Hematopoietic multipotent progenitor cell treated with erythropoietin and hydrocortisone succinate and interleukin-3 and kit ligand, for 15 days (in vitro differentiated cells): ENCODE results near the gene CALHM3.
"Not testable (repeated sequence)": the region's sequence is repeated elsewhere in the genome, so short reads cannot be mapped to it uniquely, and the experiment has no call there.

Experiments
- DNase-seq: peaks from one replicate; pipeline ENCODE4 v3.0.0-alpha.2; 2015; ENCODE audit warnings: low spot score

CALHM3 gene, protein sequence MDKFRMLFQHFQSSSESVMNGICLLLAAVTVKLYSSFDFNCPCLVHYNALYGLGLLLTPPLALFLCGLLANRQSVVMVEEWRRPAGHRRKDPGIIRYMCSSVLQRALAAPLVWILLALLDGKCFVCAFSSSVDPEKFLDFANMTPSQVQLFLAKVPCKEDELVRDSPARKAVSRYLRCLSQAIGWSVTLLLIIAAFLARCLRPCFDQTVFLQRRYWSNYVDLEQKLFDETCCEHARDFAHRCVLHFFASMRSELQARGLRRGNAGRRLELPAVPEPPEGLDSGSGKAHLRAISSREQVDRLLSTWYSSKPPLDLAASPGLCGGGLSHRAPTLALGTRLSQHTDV

DNA sequence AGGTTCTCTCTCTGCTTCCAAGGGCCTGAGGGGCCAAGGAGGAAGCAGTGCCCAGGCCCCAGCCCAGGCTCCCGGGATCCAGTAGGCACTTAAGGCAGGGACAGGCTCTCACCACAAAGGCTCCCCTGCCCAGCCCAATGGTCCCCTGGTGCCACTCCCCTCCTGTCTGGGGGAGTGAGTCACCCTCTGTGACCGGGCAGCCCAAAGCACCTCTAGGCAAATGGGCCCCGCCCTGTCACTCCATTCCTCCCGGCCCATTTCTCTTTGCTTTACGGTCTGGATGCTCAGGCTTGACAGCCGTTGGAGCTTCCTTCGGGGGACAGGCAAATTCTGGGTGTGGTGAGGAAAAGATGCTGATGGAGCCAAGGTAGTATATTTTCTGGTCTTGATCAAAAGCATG is at the start of gene CALHM3:
CALHM3 (minus strand) TSS at position 106 of the 400 bp plus-strand sequence. CDS start 208 bp downstream, outside the sequence.
- DNase-seq, result no peak

DNA sequence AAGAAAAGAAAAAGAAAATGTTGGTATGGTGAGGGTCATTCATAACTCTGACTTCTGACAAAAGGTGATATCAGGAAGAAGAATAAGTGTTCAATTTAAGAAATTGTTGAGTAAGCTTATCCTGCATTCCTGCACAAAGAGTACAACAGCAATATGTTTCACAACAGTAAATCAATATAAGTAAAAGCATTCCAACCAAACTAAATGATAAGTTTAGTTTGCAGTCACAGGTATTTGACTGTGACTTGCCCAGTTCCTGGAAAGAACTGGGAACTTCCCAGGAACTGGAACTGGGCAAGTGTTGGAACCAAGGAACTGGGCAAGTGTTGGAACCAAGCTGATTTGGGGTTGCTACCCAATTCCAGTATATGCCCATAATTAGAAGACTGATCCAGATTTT is 49.5 kb upstream of the CALHM3 start:
- no peak for DNase-seq

DNA sequence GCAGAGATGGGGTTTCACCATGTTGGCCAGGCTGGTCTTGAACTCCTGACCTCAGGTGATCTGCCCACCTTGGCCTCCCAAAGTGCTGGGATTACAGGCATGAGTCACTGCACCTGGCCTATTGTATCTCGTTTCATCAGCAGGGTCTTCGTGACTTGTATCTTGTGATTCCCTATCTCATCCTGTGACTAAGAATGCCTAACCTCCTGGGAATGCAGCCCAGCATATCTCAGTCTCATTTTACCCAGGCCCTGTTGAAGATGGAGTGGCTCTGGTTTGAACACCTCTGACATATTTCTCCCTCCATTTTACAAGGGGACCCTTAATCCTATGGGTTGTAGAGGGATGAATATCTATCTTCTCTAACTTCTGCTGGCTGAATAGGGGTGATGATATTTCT is 48.4 kb upstream of the CALHM3 start:
- not testable (repeated sequence) for DNase-seq

DNA sequence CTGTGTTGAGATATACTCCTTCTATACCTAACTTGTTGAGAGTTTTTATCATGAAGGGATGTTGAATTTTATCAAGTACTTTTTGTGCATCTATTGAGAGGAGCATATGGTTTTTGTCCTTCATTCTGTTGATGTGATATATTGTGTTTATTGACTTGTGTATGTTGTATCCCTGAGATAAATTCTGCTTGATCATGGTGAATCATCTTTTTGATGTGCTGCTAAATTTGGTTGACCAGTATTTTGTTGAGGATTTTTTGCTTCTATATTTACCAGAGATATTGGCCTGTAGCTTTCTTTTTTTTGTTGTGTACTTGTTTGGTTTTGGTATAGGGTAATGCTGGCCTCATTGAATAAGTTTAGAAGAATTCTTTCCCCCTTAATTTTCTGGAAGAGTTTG is 46.9 kb upstream of the CALHM3 start:
- DNase-seq, result no peak

DNA sequence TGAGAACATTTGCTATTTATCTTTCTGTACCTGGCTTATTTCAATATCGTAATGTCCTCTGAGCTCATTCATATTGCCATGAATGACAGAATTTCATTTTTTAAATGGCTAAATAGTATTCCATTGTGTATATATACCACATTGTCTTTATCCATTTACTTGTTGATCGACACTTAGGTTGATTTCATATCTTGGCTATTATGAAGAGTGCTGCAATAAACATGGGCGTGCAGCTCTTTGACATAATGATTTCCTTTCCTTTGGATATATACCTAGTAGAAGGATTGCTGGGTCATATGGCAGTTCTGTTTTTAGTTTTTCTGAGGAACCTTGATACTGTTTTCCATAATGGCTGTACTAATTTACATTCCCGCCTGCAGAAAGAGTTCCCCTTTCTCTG is 44.6 kb upstream of the CALHM3 start:
- DNase-seq, result no peak

DNA sequence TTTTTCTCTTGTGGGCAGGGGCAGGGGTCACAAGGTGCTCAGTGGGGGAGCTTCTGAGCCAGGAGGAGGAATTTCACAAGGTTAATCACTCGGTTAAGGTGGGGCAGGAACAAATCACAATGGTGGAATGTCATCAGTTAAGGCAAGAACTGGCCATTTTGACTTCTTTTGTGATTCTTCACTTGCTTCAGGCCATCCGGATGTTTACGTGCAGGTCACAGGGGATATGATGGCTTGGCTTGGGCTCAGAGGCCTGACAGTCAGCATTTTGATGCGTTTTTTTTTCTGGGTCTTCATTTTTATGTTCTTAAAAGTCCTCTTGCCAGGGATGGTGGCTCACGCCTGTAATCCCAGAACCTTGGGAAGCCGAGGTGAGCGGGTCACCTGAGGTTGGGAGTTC is 43.0 kb upstream of the CALHM3 start:
- not testable (repeated sequence) for DNase-seq

DNA sequence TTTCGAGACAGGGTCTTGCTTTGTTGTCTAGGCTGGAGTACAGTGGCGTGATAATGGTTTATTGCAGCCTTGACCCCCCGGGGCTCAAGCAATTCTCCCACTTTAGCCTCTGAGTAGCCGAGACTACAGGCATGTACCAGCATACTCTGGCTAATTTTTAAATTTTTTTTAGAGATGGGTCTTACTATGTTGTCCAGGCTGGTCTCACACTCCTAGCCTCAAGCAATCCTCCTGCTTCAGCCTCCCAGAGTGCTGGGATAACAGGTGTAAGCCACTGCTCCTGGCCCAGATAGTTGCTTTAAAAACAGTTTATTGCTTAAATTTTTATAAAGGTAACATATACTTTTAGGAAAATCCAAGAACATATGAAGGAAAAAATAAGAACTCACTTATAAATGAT is 40.8 kb upstream of the CALHM3 start:
- DNase-seq, result no peak

DNA sequence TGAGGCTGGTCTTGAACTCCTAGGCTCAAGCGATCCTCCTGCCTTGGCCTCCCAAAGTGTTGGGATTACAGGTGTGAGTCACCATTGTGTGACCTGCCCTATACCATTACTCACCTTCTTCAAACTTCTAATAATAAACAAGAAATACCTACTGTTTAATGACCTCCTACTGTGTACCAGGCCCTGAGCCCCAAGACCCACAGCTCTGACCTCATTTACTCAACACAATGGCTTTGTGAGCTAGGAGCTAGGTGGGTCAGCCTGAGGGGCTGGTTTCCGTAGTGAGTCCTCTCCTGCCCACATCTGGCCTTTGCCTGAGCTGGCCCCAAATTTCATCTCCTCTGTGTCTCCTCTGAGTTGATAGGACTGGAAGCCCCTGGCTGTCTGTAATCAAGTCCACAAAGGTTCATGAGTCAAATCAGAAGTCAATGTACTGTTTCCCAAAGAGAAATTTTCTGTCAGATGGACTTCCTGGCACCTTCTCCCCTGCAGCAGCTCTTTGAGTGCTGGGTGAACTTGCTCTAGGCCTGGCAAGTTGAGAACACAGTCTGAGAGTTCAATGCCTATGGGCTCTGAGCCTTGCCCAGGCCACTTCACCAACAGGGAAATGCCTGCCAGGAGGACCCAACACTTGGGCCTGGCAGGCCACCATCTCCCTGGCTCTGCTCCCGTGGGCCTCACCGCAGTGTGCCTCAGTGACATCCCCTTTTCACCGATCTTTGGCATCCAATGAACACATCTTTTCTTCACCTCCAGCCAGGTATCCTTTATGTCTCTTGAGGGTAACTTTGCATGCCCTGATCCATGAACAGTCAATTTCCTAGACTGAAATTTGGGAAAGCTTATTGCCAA is 38.4 kb upstream of the CALHM3 start:
- DNase-seq, result no peak

DNA sequence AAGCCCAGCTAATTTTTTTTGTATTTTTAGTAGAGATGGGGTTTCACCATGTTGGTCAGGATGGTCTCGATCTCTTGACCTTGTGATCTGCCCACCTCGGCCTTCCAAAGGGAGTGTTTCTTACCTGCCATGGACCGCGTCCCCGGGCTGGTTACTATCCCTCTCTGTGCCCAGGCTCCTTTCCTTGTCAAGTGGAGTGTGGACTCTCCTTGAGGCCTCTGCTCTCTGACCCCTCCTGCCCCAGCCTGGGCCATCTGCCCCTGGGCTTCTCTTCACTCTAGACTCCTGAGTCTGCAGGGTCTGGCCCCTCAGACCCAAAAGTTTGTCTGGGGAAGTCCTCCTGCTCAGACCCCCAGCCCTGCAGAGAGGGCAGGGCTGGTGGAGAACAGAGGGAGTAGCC is 35.2 kb upstream of the CALHM3 start:
- no peak for DNase-seq

DNA sequence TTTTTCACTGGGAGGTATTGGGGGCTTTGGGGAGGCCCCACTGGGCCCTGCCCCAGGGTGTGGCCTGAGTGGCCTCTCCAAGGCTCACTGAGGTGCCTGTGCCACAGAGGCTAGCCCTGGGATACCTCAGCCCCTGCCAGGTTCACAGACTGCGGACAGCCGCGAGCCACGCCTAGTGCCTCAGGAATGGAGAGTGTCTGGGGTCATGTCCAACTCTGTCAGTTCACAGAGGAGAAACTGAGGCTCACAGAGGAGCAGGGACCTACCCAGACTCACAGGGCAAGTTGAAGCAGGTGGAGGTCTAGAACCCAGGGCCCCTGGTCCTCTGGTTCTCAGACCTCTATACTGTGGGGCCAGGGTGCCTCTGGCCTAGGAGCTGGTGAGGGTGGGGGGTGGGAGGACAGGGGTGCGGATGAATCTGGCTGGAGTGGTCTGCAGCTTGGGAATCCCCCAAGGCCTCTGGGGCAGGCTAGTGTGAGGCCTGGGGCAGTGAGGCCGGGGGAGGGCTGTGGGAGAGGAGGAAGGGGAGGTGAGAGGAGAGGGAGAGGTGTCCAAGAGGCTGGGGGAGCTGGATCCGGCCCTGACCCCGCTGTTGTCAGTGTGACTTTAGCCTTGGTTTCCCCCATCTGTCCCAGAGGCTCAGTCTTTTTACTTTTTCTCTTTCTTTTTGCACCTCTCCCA is 34.5 kb upstream of the CALHM3 start:
- DNase-seq, result no peak

DNA sequence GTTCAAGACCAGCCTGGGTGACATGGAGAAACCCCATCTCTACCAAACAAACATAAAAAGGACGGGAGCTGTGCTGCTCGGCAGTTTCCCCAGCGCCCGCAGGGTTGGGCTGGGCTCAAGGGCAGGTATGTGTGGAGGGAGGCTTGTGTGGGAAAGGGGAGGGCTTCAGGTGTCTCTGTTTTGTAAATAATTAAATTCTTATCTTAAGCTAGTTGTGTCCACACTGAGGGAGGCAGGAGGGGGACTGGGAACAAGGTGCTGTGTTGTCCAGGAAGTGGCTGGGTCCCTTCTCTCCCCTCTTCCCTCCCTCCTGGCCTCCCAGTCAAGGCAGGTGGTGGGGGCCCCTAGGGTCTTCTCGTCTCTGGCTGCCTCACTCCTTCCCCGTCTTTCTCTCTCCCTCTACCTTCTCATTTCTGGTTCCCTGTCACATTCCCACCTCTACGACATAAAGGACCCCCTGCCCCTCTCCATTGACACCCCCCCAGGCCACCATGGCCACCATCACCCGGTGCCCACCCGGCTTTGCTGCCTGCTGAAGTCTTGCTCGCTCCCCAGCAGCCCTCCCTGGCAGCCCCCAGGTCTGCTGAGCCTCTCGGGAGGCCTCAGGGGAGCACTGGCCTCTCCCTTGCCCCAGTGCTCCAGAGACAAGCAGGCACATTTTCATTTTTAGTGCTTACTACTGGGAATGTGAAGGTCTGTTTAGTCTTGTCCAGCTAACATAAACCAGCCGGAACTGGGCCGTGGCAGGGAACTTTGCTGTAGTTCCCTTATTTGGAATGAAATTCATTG is 33.7 kb upstream of the CALHM3 start:
- no peak for DNase-seq

DNA sequence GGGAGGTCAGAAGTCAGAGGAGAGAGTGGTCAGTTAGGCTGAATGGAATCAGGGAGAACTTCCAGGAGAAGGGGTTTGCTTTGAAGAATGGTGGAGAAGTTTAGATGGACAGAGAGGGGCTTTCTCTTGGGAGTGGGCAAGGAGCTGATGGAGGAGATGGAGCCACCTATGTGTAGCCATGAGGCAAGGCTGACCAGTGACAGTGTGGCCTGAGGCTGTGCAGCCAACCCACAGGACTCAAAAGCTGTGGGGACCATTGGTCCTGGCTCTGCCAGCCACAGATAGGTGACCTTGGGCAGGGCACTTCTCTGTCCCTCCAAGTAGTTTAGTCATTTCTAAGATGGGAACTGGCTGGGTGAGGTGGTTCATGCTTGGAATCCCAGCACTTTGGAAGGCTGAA is 33.1 kb upstream of the CALHM3 start:
- no peak for DNase-seq

DNA sequence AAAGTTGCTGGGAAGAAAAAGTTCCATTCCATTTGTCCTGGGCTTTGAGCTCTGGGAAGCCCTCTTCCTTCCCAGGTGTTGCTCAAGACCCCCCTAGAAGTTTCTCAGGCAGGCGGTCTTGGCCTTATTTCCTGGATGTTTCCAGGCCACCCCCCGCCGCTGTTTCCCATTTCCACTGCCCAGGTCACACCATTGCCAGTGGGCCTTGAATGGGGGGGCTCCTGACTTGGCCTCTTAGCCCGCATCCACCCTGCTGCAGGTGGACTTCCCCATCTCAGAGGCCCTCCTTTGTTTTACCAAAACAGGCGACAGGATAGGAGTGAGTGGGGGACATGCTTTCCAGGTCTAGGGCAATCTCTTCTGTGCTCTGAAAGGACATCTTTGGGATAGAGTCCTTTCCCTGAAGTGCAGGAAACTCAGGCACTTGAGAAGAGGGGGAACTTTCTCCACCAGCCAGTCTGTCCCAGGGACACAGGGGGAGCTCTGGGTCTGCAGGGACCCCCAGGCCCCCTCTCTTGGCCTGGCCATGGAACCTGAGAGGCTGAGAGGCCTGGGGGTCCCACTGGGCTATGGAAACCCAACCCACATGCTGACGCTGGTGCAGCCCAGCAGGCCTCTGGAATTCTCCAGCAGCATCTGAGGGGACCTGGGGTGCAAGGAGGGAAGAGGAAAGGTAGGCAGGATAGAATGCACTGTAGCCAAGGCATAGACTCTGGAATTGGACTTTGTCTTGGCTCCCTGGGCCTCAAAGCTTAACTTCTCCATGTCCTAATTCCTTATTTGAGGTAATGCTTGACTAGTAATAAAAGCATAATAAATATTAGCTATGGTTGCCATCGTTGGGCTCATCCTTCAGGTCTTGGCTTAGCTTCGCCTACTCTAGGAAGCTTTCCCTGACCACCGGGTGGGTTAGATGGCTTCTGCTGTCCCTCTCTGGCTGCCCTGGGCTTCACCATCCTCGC is 32.0 kb upstream of the CALHM3 start:
- DNase-seq, result no peak

DNA sequence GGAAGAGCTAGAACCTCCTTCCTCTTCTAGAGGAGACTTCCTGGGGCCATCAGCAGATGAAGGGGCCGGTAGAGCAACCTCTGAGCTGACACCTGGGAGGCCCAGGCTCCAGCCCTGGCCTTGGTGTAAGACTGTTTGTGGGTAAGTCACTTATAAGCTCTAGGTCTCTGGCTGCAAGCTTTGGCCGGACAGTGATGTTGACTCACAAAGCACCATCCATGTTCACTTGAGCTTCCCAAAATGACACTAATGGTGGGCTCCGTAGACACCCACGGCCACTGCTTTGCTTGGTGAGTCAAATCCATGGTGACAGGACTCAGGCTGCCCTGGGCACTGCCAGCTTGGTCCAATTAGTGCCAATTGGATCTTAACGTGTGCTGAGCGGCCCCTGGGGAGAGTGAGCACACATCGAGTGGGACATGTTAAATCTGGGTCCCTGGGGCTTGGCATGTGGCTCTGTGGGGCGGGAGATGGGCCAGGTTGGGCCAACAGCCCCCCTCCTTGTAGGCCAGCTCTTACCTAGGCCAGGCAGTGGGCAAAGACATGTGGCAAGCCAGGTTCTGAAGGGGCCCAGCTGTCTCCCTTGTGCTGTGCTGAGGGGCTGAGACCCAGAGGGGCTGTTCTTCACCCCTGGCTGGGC is 31.1 kb upstream of the CALHM3 start:
- no peak for DNase-seq

DNA sequence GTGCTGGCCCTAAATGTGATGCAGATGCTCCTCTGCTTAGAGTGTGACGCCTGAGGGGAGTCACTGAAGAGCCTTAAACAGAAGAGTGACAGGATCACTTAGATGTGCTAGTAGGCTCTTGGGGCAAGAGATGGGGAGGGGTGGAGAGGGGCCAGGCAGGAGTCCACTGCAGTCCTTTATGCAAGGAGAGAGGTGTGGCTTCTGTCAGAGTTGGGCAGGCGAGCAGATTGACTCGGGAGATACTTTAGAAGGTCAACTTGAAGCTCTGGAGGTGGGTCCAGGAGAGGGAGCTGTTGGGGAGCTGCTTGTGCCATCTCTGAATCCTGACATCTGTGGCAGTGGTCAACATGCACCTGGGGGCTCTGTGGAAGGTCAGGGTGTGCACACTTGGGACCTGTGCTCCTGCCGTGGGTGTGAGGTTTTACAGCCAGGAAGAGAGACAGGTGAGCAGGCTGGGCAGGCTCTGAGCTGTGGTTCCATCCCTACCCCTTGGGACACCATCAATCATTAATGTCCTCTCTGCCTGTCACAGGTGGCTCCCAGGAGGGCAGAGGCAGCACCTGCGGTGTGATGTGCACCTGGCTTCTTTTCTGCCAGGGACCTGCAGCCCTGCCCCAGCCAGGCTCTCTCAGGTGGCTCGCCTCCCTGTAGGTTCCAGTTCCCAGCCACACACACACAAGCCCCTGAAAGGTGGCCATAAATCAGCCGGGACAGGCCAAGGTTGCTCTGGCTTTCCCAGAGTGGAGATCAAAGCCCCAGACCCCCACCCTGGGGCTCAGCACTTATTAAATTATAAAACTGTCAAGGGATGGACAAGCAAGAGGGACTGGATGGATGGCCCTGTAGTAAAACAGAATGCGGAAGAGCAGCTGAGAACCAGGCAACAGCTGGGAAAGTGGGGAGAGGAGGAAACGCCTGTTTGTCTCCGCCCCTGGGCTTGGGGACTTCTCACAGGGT is 28.5 kb upstream of the CALHM3 start:
- no peak for DNase-seq

DNA sequence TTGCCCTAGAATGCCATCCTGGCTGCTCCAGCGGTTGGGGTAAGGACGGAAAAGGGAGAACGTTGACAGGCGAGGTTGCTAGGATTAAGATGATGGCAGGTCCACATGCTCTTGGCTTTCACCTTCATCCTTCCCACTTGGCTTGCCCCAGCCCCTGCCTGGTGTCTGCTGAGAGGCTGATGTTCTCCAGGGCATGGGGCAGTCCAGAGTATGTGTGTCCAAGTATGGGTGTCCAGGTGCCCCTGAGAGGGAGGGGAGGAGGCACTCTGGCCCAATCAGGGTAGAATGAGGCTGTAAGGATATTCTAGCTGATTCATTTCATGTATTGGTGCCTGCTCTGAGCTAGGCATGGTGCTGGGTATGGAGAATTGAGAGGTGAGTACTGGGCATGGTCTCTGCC is 27.0 kb upstream of the CALHM3 start:
- no peak for DNase-seq

DNA sequence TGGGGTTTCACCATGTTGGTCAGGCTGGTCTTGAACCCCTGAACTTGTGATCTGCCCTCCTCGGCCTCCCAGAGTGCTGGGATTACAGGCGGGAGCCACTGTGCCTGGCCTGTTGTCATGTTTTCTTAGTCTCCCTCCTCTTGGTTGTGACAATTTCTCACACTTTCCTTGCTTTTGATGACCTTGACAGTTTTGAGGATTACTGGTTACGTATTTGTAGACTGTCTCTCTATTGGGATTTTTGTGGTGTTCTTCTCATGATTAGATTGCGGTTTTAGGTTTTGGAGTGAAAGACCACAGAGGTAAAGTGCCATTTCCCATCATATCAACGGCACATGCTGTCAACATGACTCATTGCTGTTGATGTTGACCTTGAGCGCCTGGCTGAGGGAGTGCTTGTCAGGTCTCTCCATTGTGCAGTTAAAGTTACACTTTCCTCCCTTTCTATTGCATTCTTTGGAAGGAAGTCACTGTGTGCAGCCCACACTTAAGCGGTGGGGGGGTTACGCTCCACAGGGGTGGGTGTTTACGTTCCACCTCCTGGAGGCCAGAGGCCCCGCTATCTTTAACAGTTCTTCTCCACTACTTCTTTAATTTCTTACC is 25.2 kb upstream of the CALHM3 start:
- no peak for DNase-seq

DNA sequence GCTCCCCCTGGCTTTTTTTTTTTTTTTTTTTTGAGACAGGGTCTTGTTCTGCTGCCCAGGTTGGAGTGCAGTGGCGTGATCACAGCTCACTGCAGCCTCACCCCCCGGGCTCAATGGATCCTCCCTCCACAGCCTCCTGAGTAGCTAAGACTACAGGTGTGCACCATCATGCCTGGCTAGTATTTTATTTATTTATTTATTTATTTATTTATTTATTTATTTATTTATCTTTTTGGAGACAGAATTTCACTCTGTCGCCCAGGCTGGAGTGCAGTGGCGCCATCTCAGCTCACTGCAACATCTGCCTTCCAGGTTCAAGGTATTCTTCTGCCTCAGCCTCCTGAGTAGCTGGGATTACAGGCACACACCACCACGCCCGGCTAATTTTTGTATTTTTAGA is 24.7 kb upstream of the CALHM3 start:
- DNase-seq, result not testable (repeated sequence)
